IPS-18c (cell line): ENCODE measurements around the gene NKAPD1.
"Not testable (repeated sequence)": the region's sequence is repeated elsewhere in the genome, so short reads cannot be mapped to it uniquely, and the experiment has no call there.

ENCODE experiments used
- H3K4me3 ChIP-seq: 2 replicates; pipeline ENCODE4 v1.7.0; 2013; ENCODE audit warnings: low read depth, mild to moderate bottlenecking, low read length, moderate library complexity; ENCODE audit not compliant: insufficient read depth
- H3K9me3 ChIP-seq: one replicate; pipeline ENCODE4 v1.6.1; 2013; ENCODE audit warnings: mild to moderate bottlenecking, low read length, moderate library complexity; ENCODE audit not compliant: control insufficient read depth, insufficient read depth

NKAPD1 gene

GRCh38 chr11:112073941-112074811 is at the start of gene NKAPD1, which contains the start of gene PIH1D2:
NKAPD1 (plus strand) TSS chr11:112074299; CDS start chr11:112075575, 1,276 bp downstream.
PIH1D2 (minus strand) TSS chr11:112074017; CDS start chr11:112073174, 843 bp downstream.
- Histone ChIP-seq H3K9me3 (peaks cover 2% of the 10 kb centered on the region), H3K4me3 (peak within 1 kb of the TSS; percentile 98)

- H3K4me3 ChIP-seq: peak within 1 kb of the TSS; percentile 95
- no peaks in the 10 kb centered on the region for H3K9me3 ChIP-seq
These were observed 49.1 kb upstream of the NKAPD1 start, which contains the start of gene DLAT for GRCh38 chr11:112024773-112025678. DLAT (plus strand) TSS chr11:112025408; CDS start chr11:112025473, 65 bp downstream.

GRCh38 chr11:112025707-112026106 is 48.4 kb upstream of the NKAPD1 start:
- H3K4me3 ChIP-seq: peak overlapping the region; percentile 95
- H3K9me3 ChIP-seq: no peaks in the 10 kb centered on the region

GRCh38 chr11:112026784-112027410 is 47.2 kb upstream of the NKAPD1 start:
- not testable (repeated sequence) for H3K9me3 ChIP-seq, H3K4me3 ChIP-seq

GRCh38 chr11:112029460-112029859 is 44.6 kb upstream of the NKAPD1 start:
- H3K9me3 ChIP-seq: no peaks in the 10 kb centered on the region
- H3K4me3 ChIP-seq: no peak overlapping the region

GRCh38 chr11:112033902-112034301 is 40.2 kb upstream of the NKAPD1 start:
- H3K9me3 ChIP-seq: no peaks in the 10 kb centered on the region
- H3K4me3 ChIP-seq: no peak overlapping the region

GRCh38 chr11:112037527-112037926 is 36.6 kb upstream of the NKAPD1 start:
- no peaks in the 10 kb centered on the region for H3K9me3 ChIP-seq
- no peak overlapping the region for H3K4me3 ChIP-seq

- Histone ChIP-seq H3K4me3 (no peak overlapping the region), H3K9me3 (no peaks in the 10 kb centered on the region)
These were observed 31.7 kb upstream of the NKAPD1 start for GRCh38 chr11:112042161-112042960.

GRCh38 chr11:112042961-112043304 is 31.2 kb upstream of the NKAPD1 start:
- Histone ChIP-seq H3K4me3 (no peak overlapping the region), H3K9me3 (no peaks in the 10 kb centered on the region)

GRCh38 chr11:112044961-112045360 is 29.1 kb upstream of the NKAPD1 start:
- Histone ChIP-seq H3K9me3 (no peaks in the 10 kb centered on the region), H3K4me3 (no peak overlapping the region)

- not testable (repeated sequence) for H3K4me3 ChIP-seq, H3K9me3 ChIP-seq
These were observed 27.5 kb upstream of the NKAPD1 start for GRCh38 chr11:112046647-112047046.

- not testable (repeated sequence) for H3K4me3 ChIP-seq, H3K9me3 ChIP-seq
These were observed 25.8 kb upstream of the NKAPD1 start for GRCh38 chr11:112048256-112048655.

GRCh38 chr11:112049777-112050176 is 24.3 kb upstream of the NKAPD1 start:
- H3K4me3 ChIP-seq: no peak overlapping the region
- no peaks in the 10 kb centered on the region for H3K9me3 ChIP-seq

GRCh38 chr11:112050721-112051120 is 23.4 kb upstream of the NKAPD1 start:
- no peaks in the 10 kb centered on the region for H3K9me3 ChIP-seq
- no peak overlapping the region for H3K4me3 ChIP-seq

- Histone ChIP-seq H3K4me3 (no peak overlapping the region), H3K9me3 (no peaks in the 10 kb centered on the region)
These were observed 22.3 kb upstream of the NKAPD1 start for GRCh38 chr11:112051768-112052167.

- no peaks in the 10 kb centered on the region for H3K9me3 ChIP-seq
- H3K4me3 ChIP-seq: no peak overlapping the region
These were observed 16.9 kb upstream of the NKAPD1 start for GRCh38 chr11:112057170-112057569.

GRCh38 chr11:112058103-112058502 is 16.0 kb upstream of the NKAPD1 start:
- Histone ChIP-seq H3K4me3 (no peak overlapping the region), H3K9me3 (no peaks in the 10 kb centered on the region)
